ENCODE results near the gene TRNAU1AP.
"Not testable (repeated sequence)": the region's sequence is repeated elsewhere in the genome, so short reads cannot be mapped to it uniquely, and the experiment has no call there.

Gene TRNAU1AP

DNA sequence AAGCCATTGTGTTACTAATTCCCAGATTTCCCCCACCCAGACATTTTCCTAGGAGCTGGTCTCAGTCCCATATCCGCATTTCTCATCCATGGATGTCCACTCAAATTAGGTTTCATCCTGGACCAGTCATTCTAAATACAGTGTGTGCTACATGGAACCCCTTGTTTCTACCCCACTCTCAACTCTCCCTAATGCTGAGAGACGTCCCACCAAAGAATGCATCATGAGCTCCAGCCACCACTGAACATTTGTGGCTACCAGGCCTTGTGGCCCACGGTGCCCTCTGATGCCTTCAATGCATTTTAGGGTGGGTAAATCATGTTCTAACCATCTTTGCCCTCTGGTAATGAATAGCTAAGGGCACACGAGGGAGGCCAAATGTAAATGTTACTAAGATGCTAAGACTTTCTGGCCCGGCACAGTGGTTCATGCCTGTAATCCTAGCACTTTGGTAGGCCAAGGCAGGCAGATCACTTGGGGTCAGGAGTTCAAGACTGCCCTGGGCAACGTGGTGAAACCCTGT lies 25.9 kb downstream of the TRNAU1AP start:
- no peak for DNase-seq

DNA sequence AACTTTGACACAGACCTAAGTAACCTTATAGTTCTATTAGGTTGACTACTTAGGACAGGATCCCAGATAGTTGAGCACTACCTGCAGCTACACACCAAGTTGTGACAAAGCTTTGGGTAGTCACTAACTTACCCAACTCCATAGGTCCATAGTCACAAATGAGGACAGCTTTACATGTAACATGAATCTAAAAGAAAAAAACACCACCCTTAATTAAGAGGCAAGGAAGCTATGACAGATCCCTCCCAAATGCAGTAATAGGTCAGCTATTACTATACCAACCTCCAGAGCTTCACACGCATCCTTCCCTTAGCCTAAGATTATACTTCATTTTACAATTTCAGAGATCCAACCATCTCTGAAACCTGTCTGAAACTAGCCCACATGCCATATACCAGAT lies 26.5 kb downstream of the TRNAU1AP start:
- DNase-seq = no peak

DNA sequence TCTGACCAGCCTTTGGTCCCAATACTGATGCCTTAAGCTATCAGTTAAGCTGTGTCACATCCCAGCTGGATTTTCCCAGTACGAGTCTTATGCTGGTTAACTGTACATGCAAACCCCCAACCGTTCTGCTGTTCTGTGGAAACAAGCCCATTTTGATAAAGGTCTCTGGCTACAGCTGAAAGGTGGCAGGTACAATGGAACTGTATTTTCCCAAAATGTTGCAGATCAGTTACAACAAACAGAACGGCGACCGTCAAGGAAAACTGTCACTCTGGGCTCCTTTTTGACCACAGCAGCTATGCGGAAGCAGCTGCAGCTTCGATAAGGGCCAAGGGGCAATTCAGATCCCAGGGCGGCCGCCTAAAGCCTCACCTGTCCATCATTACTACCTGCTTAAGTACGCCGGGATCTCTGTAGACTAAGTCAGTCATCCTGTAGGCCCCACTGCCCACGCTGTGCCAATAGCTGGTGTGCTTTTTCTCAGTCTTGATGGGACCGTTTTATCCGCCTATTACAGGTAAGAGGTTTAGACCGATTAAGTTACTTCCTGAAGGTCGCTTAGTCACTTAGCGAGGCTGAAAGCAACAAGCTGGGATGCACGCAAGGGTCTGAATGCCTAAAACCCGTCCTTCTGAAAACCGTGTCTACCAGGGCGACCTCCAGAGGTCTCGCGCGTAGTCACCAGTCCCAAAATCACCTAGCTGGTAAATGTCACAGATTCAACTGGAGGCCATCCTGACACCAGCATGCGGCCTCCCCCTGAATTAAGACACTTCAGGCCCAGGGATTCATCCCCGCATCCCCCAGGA lies 28.0 kb downstream of the TRNAU1AP start:
- DNase-seq = no peak

DNA sequence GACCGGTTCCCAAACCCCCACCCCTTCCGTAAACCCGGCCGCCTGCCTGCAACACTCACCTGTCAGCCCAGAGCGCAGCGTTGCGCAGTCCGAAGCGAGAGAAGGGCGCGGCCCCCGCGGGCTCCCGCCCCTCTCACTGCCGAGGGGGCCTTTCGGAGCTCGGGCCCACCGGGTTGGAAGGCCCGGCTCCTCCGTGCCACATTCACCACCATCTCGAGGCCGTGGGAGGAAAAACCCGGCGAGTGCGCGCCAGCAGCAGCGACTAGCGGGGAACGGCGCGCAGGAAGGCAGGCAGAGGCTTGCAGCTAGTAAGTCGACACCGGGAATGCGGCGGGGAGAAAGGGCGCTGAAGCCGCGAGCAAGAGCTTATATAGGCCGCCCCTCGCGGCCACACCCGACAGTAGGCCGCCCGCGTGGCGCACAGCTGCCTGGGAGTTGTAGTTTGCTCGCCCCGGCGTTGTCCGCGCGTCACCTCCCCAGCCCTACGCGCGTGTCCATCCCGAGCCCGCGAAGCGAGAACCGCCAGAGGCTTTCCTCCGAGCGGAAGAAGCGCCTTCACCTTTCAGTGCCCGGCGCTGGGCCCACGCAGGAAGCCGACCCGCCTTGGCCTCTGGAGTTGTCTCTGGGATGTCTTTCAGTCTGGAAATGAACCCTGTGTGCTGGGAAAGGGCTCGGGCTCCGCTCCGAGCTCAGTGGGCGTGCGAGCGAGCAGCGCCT lies 28.8 kb downstream of the TRNAU1AP start:
- DNase-seq = peak; percentile 98

DNA sequence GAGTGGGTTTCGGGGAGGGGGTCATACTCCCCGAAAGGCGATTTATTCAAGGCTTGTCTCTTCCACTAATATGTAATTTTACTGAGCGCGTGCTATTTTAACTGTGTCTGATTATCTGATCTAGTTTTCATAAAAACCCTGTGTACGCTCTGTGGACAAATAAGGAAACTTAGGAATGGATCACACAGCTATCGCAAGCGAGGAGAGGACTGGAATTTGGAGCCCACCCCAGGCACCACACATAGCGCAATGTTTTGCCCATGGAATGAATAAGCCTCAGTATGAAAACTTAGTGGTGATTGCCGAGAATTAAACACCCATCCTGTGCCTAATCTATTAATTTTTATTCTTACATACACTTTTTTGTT lies 29.3 kb downstream of the TRNAU1AP start:
- no peak for DNase-seq

DNA sequence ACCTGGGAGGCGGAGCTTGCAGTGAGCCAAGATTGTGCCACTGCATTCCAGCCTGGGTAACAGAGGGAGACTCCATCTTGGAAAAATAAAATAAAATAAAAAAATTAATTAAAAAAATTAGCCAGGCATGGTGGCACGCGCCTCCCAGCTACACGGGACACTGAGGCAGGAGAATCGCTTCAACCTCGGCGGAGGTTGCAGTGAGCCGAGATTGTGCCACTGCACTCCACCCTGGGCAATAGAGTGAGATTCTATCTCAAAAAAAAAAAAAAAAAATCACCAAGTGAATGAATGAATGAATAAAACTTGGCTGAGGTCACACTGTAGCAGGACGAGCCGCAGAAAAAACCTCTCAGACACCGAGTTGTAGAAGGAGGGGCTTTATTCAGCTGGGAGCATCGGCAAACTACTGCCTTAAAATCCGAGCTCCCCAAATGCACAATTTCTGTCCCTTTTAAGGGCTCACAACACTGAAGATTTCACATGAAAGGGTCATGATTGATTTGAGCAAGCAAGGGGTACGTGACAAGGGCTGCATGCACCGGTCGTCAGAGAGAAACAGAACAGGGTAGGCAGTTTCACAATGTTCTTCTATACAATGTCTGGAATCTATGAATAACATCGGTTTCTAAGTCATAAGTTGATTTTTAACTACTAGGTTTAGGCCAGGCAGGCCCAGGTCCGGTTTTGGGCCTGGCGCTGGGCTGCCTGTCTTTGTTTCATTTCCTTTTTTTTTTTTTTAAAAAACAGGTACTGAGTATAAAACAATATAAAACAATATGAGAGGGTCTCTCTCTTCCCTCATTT lies 33.9 kb downstream of the TRNAU1AP start:
- DNase-seq = not testable (repeated sequence)

DNA sequence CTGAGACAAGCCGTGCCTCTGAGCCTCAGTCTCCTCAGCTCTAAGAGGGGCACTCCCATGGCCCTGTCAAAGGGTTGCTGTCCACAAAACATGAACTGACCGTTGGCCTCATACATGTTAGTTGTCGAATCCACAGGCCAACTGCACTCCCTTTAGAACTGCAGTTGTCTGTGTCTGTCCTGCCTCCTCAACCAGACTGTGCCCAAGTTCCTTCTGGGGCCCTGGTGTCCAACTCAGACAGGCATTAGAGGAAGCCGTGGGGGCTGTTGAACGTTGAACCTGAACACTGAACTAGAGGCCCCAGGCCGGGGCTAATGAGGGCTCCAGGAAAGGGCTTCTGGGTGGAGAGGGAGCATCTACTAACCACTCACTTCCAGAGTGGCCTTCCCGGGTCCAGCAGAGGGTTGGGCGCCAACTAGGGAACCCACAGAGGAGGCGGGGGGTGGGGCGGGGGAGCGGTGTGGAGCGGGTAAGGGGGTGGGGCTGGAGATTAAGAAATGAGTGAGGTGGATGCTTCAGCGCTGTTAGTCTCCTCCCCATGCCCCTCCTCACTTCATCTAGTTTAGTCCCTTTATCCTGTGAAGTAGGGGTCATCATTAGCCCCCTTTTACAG lies 38.9 kb downstream of the TRNAU1AP start, which contains the start of gene RAB42:
TSS of gene RAB42 (plus strand) at position 558 of the 613 bp plus-strand sequence. CDS start 247 bp downstream, outside the sequence.
- no peak for DNase-seq

DNA sequence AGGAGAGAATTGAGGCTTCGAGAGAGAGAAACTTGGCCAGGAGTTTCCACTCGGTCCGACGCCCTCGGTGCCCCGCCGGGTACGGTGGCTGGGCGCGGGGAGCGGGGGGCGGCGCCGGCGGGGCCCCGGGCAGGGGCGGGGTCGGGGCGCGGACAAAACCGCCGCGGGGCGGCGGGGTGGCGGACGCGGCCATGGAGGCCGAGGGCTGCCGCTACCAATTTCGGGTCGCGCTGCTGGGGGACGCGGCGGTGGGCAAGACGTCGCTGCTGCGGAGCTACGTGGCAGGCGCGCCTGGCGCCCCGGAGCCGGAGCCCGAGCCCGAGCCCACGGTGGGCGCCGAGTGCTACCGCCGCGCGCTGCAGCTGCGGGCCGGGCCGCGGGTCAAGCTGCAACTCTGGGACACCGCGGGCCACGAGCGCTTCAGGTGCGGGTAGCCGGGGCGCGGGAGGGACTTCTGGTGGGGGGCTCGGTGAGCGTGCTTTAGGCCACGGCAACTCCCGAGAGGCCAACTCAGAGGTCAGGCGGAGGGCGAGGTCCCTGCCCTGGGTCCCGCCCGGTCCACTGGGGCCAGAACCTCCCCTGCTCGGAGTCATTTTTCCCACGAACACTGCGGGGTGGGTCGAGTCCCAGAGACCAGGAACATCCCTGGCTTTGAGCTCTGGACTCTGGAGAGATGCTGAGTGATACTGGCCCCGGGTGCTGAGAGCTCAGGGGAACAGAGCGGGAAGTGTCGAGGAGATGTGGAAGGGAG lies 39.6 kb downstream of the TRNAU1AP start:
- peak; percentile 65 for DNase-seq

DNA sequence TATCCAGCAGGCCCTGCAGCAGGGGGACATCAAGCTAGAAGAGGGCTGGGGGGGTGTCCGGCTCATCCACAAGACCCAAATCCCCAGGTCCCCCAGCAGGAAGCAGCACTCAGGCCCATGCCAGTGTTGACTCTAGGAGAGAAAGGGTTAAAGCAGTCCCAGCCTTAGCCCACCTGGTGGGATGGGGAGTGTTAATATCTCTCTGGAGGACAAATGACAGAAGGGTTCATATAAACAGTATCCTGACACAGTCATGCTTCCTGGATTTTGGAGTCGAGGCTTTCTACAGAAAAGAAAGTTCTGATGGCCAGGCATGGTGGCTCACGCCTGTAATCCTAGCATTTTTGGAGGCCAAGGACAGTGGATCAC lies 41.1 kb downstream of the TRNAU1AP start:
- not testable (repeated sequence) for DNase-seq

DNA sequence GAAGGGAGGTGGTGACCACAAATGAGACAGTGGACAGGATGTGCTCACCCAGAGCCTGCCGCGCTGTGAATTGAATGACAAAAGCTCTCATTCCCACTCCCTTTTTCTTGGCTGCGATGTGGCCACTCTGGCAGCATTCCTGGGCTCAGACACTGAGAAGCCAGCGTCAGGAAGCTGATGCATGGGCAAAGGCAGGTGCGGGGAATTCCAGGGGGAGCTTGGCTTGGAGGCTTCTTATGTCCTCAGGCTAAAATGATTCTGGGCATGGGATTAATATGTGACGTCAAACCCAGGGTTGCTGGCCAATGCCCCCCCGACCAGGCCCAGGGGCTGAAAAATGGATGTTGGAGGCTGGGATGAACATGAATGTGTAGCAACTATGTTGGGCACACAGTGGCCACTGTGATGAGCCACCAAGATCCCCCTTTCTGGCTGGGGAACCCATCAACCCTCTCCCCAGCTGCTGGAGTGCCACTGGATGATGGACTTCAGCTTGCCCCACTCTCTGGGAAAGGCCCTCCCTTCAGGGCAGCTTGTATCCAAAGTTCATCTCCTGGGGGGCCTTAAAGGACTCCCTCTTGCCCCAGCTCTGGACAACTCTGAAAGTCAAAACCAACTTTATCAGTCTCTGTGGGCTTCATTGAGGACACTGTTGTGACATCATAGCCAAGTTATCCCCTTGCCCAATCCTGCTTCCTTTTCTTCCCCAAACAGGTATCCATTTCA lies 42.0 kb downstream of the TRNAU1AP start:
- DNase-seq = not testable (repeated sequence)

DNA sequence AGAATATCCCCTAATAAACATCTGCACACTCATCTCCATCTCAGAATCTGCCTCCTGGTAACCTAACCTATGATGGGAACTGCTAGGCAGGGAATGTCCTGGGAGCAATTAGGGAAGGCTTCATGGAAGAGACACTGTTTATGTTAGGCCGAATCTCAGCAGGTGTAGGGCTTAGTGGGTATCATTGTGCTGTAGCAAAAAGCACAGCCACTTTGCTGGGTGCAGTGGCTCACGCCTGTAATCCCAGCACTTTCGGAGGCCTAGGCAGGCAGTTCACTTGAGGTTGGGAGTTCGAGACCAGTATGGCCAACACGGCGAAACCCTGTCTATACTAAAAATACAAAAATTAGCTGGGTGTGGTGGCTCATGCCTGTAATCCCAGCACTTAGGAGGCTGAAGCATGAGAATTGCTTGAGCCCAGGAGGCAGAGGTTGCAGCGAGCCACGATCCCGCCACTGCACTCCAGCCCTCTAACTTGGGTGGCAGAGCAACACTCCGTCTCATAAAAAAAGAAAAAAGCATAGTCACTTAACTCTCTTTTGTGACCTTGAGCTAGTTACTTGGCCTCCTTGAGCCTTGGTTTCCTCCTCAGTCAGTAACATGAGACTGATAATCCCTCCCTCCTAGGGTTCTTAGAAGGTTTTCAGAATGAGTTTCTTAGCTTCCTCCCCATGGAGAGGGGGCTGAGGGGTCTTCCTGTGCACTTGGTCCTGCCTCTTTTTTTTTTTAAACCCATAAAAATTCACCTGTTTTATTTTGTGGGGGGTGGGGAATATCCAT lies 42.7 kb downstream of the TRNAU1AP start:
- DNase-seq = no peak

DNA sequence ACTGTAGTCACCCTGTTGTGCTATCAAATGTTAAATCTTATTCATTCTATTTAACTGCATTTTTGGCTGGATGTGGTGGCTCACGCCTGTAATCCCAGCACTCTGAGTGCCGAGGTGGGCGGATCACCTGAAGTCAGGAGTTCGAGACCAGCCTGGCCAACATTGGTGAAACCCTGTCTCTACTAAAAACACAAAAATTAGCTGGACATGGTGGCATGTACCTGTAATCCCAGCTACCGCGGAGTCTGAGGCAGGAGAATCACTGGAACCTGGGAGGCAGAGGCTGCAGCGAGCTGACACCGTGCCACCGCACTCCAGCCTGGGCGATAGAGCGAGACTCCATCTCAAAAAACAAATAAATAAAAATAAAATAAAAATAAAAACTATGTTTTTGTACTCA lies 43.4 kb downstream of the TRNAU1AP start:
- DNase-seq = not testable (repeated sequence)

DNA sequence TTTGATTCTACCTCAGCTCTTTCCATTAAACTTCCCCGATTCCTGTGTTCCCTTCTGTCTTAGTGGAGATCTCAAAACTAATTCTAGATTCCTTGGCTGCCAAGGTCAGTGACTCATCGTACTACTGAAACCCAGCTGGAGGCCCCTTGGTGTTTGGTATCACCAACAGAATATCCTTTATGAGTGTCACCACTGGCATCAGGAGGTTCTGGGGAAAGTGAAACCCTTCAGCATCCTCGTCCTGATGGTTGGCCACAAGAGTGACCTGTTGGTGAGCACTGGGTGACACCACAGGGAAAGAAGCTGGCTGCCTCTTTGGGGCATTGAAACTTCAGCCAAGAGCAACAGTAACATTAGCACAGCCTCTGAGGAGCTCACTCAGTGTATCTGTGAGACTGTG lies 48.8 kb downstream of the TRNAU1AP start:
- no peak for DNase-seq

DNA sequence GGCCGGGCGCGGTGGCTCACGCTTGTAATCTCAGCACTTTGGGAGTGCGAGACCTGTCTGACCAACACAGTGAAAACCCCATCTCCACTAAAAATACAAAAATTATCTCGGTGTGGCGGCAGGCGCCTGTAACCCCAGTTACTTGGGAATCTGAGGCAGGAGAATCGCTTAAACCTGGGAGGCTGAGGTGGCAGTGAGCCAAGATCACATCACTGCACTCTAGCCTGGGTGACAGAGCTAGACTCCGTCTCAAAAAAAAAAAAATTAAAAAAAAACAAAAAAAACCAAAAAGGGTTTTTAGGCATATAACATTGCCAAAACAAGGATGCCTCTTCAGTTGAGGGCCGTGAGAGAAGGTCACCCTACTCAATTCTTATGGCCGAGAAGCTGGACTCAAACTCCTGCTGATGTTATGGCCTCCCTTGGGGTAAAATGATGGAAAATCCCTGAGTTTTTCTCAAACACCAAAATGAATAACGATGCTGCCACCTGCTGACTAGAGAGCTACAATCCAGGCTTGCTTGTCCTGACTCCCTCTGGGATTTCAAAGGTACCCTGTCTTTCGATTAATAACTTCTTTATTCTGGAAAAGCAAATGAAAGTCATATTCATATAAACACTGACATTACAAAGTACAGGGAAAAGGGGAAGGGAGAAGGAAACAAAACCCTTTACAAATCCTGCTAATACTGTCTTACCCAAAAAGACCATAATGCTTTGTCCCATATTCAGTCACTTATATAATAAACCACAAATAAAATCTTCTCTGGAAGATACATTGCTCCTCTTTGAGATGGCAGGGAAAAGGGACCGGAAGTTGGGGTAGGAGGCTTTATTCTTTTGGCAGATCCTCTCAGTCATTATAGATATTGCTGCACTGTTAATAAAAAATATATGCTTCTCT lies 49.9 kb downstream of the TRNAU1AP start:
- peak; percentile 91 for DNase-seq

DNA sequence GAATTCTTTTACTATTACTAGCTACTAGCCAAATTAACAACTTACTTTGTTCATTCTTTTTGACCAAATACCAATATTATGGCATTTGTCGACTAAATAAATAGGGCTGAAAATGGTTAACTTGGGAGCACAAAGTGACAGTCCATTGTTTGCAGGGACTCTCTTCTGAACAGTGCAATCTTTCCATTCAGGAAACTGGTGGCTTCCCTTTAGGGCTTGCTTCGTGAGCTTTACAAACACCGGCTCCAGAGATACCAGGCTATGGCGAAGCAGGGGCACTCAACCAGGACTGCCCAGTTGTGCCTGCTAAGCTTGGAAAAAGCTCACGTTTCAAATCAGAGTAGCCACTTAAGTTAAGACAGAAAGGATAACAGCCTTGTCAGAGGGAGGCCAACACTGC lies 51.5 kb downstream of the TRNAU1AP start:
- no peak for DNase-seq

DNA sequence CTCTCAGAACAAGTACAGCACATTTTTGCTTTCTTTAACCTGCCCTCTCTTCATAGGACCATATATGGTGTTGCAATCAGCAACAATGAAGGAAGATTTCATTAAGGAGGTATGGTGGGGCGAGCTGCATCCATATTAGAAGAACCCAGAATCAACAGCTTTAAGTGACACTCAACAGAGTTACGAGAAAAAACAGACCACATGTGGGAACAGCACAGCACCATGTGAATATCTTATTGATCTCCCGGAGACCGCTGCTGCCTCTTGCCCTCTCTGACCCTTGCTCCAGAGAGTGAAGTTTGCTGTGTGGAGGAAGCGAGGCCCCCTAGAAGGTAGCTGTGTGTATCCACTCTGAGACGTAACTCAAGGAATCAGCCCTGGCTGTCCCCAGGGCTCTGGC lies 52.1 kb downstream of the TRNAU1AP start:
- no peak for DNase-seq

DNA sequence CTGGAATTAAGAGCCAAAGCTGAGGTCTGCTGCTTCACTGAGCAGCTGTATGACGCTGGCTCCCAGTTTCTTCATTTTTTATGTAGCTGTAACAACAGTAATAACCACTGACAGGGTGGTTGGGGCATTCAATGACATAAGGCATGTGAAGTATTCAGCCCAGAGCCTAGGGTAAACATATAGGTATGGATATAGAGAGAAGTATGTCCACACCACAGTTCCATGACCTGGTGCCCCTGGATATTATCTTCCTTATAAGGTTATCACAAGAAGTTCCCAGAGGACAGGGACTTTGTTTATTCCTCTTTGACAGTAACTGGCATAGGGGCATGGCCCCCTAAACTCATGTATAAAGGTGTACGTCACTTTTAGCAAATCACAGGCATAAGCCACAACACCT lies 53.9 kb downstream of the TRNAU1AP start:
- DNase-seq = no peak

DNA sequence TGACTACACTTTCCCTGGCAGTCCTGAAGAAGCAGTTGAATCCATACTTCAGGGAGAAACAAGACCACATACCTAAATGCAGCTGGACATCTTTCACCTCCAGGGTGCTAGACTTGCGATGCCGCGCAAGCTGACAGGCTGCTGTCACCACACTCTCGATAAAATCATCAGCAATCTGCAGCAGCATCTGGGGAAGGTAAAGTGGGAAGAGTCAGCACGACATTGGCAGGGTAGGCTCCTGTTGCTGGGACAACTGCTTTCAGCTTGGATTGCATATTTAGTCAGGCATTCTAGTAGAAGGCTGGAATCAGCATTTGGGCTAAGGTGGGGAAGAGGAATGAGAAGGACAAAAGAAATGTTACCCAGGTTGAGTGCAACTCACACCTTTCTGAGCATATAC lies 60.3 kb downstream of the TRNAU1AP start:
- no peak for DNase-seq
